ENCODE measurements around the gene ALDOC. TPM values are rescaled to one million over a fixed set of nuclear protein-coding genes. Genes with fewer than 3 reads are reported as not detected.

ALDOC gene
- total and polyA plus RNA-seq, 2 donors (not counting 1 experiment from before 2014, with no cell fraction given) = 91.3 to 111 TPM

DNA sequence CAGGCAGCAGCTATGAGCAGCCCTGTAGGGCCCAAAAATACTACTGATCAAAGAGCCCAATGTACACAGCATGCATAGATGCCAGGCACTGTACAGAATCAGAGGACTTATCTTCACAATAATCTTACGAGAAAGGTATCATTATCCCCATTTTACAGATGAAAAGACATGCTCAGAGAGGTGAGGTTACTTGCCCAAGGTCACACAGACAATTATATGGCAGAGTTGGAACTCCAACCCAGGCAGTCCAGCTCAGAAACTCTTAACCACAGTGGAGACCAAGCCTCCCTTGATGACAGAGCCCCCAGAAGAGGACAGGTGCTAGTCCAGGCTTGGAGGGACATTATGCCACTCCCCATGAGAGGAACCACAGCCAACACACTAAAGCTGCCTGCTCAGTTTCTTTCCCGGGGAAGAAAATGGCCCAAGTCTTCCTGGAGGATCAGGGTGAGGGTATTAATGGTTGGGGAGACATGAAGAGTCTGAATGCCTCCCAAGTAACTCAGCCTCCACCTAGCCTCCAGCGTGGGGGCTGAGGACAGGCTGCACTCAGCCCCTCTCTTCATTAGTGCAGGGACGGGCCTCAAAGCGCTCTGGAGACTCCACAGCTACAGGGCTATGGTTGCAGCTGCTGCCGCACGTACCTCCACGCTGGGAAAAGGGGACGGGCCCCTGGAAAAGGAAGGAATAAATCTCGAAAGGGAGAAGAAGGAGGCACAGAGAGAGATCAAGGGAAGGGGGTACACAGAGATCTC lies 25.1 kb downstream of the ALDOC start:
- peaks cover 16% of the 10 kb centered on the region for H3K36me3 ChIP-seq (ENCODE audit: control insufficient read depth, insufficient read depth, low read length)
- no peak overlapping the region for H3K9ac ChIP-seq (ENCODE audit: insufficient read depth, low read length)
- peak overlapping the region; percentile 61 for H3K4me2 ChIP-seq (ENCODE audit: extremely low read depth, insufficient read depth, low read length)
- peaks cover 3% of the 10 kb centered on the region for H3K4me1 ChIP-seq (ENCODE audit: control insufficient read depth, extremely low read depth, insufficient read depth, low read length)
- DNase-seq (ENCODE audit: low read depth in 2 of 2) = peak in 1 of 2 donors; percentile 16
- no peak overlapping the region for H2AFZ ChIP-seq (ENCODE audit: low read length)
- TF ChIP-seq EZH2 (IDR thresholded peaks at IDR 0.05; ENCODE audit: low read length, missing control alignments) = no peak
- no peak for TF ChIP-seq CTCF (conservative IDR thresholded peaks at IDR 0.05 in 1 of 2, IDR thresholded peaks at IDR 0.05 in 1 of 2; ENCODE audit: low read depth in 1 of 2, low read length in 2 of 2)
- H3K79me2 ChIP-seq (ENCODE audit: control insufficient read depth, insufficient read depth, low read length) = no peaks in the 10 kb centered on the region
- H3K4me3 ChIP-seq (replicated peaks in 1 of 4; ENCODE audit: control extremely low read depth in 1 of 4, insufficient read depth in 1 of 4, low read depth in 3 of 4, low read length in 4 of 4) = peak overlapping the region; percentile 62 to 81 (median 66)
- no peaks in the 10 kb centered on the region for H3K27me3 ChIP-seq (ENCODE audit: control insufficient read depth, insufficient read depth, low read length)
- H3K9me3 ChIP-seq (ENCODE audit: control insufficient read depth, insufficient read depth, low read depth, low read length) = no peaks in the 10 kb centered on the region
- H3K27ac ChIP-seq (ENCODE audit: insufficient read depth, low read length) = no peak overlapping the region
- no peaks in the 10 kb centered on the region for H4K20me1 ChIP-seq (ENCODE audit: control insufficient read depth, extremely low read depth, insufficient read depth, low read length)

DNA sequence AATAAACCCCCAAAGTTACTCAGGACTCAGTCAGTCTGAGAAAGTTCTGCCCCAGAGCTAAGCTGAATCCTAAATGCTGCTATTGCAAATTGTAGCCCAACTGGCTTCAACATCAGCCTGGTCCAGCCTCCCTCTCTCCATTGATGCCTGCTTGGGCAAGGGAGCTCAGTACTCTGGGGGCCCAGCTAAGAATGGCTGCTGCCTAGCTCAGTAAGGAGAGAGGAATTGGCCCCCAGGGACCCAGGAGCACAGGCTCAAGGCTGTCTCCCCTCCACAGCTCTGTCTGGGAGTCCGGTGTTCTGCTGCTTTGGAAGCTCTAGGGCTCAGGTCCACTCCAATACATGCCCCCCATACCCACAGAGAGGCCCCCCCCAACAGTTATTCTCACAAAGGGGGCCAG lies 25.8 kb downstream of the ALDOC start:
- Histone ChIP-seq H3K9ac (ENCODE audit: insufficient read depth, low read length) (no peak overlapping the region), H3K4me3 (replicated peaks in 1 of 4; ENCODE audit: control extremely low read depth in 1 of 4, insufficient read depth in 1 of 4, low read depth in 3 of 4, low read length in 4 of 4) (no peak overlapping the region), H3K9me3 (ENCODE audit: control insufficient read depth, insufficient read depth, low read depth, low read length) (no peaks in the 10 kb centered on the region), H4K20me1 (ENCODE audit: control insufficient read depth, extremely low read depth, insufficient read depth, low read length) (no peaks in the 10 kb centered on the region), H2AFZ (ENCODE audit: low read length) (no peak overlapping the region), H3K36me3 (ENCODE audit: control insufficient read depth, insufficient read depth, low read length) (peaks cover 16% of the 10 kb centered on the region), H3K27ac (ENCODE audit: insufficient read depth, low read length) (no peak overlapping the region), H3K27me3 (ENCODE audit: control insufficient read depth, insufficient read depth, low read length) (no peaks in the 10 kb centered on the region), H3K4me2 (ENCODE audit: extremely low read depth, insufficient read depth, low read length) (no peak overlapping the region), H3K4me1 (ENCODE audit: control insufficient read depth, extremely low read depth, insufficient read depth, low read length) (peaks cover 3% of the 10 kb centered on the region), H3K79me2 (ENCODE audit: control insufficient read depth, insufficient read depth, low read length) (no peaks in the 10 kb centered on the region)
- no peak for TF ChIP-seq CTCF (conservative IDR thresholded peaks at IDR 0.05 in 1 of 2, IDR thresholded peaks at IDR 0.05 in 1 of 2; ENCODE audit: low read depth in 1 of 2, low read length in 2 of 2)
- TF ChIP-seq EZH2 (IDR thresholded peaks at IDR 0.05; ENCODE audit: low read length, missing control alignments) = no peak
- no peak for DNase-seq (ENCODE audit: low read depth in 2 of 2)

GRCh38 chr17:28549236-28550132 lies 27.2 kb downstream of the ALDOC start:
- H3K4me1 ChIP-seq (ENCODE audit: control insufficient read depth, extremely low read depth, insufficient read depth, low read length) = peaks cover 3% of the 10 kb centered on the region
- H3K27ac ChIP-seq (ENCODE audit: insufficient read depth, low read length) = no peak overlapping the region
- H3K27me3 ChIP-seq (ENCODE audit: control insufficient read depth, insufficient read depth, low read length) = no peaks in the 10 kb centered on the region
- H3K9ac ChIP-seq (ENCODE audit: insufficient read depth, low read length) = no peak overlapping the region
- H3K36me3 ChIP-seq (ENCODE audit: control insufficient read depth, insufficient read depth, low read length) = peaks cover 12% of the 10 kb centered on the region
- TF ChIP-seq CTCF (conservative IDR thresholded peaks at IDR 0.05 in 1 of 2, IDR thresholded peaks at IDR 0.05 in 1 of 2; ENCODE audit: low read depth in 1 of 2, low read length in 2 of 2) (no peak), EZH2 (IDR thresholded peaks at IDR 0.05; ENCODE audit: low read length, missing control alignments) (no peak)
- H3K4me2 ChIP-seq (ENCODE audit: extremely low read depth, insufficient read depth, low read length) = no peak overlapping the region
- H3K9me3 ChIP-seq (ENCODE audit: control insufficient read depth, insufficient read depth, low read depth, low read length) = no peaks in the 10 kb centered on the region
- DNase-seq (ENCODE audit: low read depth in 2 of 2) = no peak
- no peak overlapping the region for H3K4me3 ChIP-seq (replicated peaks in 1 of 4; ENCODE audit: control extremely low read depth in 1 of 4, insufficient read depth in 1 of 4, low read depth in 3 of 4, low read length in 4 of 4)
- no peaks in the 10 kb centered on the region for H3K79me2 ChIP-seq (ENCODE audit: control insufficient read depth, insufficient read depth, low read length)
- H2AFZ ChIP-seq (ENCODE audit: low read length) = no peak overlapping the region
- no peaks in the 10 kb centered on the region for H4K20me1 ChIP-seq (ENCODE audit: control insufficient read depth, extremely low read depth, insufficient read depth, low read length)

Data from fibroblast of lung (primary cell).